Measurements from ENCODE around the gene DSCAML1.

Gene DSCAML1

DNA sequence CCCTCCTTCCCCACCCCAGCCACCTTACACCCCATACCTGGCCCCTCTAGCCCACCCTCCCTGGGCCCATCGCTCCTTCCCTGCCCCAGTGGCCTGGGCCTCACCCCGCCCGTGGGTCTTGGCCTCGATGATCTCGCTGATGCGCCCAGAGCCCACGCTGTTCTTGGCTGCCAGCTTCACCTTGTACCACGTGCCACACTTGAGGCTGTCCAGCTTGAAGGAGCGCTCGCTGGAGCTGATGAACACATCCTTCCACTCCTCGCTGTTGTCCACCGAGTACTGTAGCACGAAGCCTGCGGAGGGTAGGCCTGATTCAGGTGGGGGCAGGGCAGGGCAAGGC, 359.3 kb downstream of the DSCAML1 start:
- Histone ChIP-seq H3K36me3 (no peaks in the 10 kb centered on the region), H3K27me3 (ENCODE audit: insufficient read depth, low read depth, severe bottlenecking) (no peaks in the 10 kb centered on the region), H3K9me3 (ENCODE audit: severe bottlenecking) (no peaks in the 10 kb centered on the region), H3K4me3 (ENCODE audit: low read depth, low read length) (no peak overlapping the region), H3K27ac (no peak overlapping the region)
- no peak for TF ChIP-seq CTCF (IDR thresholded peaks at IDR 0.05; ENCODE audit: low read depth, low read length)
- DNase-seq = no peak

GRCh38 chr11:117437041-117437790, 359.8 kb downstream of the DSCAML1 start:
- no peaks in the 10 kb centered on the region for H3K36me3 ChIP-seq
- no peaks in the 10 kb centered on the region for H3K9me3 ChIP-seq (ENCODE audit: severe bottlenecking)
- no peaks in the 10 kb centered on the region for H3K27me3 ChIP-seq (ENCODE audit: insufficient read depth, low read depth, severe bottlenecking)
- no peak for DNase-seq
- TF ChIP-seq CTCF (IDR thresholded peaks at IDR 0.05; ENCODE audit: low read depth, low read length) = no peak
- H3K27ac ChIP-seq = no peak overlapping the region
- no peak overlapping the region for H3K4me3 ChIP-seq (ENCODE audit: low read depth, low read length)

- H3K27me3 ChIP-seq (ENCODE audit: insufficient read depth, low read depth, severe bottlenecking) = no peaks in the 10 kb centered on the region
- H3K27ac ChIP-seq = no peak overlapping the region
- no peak for DNase-seq
- H3K9me3 ChIP-seq (ENCODE audit: severe bottlenecking) = no peaks in the 10 kb centered on the region
- H3K4me3 ChIP-seq (ENCODE audit: low read depth, low read length) = no peak overlapping the region
- H3K36me3 ChIP-seq = no peaks in the 10 kb centered on the region
- TF ChIP-seq CTCF (IDR thresholded peaks at IDR 0.05; ENCODE audit: low read depth, low read length) = no peak
Observed at GRCh38 chr11:117435326-117435725, 361.7 kb downstream of the DSCAML1 start.

DNA sequence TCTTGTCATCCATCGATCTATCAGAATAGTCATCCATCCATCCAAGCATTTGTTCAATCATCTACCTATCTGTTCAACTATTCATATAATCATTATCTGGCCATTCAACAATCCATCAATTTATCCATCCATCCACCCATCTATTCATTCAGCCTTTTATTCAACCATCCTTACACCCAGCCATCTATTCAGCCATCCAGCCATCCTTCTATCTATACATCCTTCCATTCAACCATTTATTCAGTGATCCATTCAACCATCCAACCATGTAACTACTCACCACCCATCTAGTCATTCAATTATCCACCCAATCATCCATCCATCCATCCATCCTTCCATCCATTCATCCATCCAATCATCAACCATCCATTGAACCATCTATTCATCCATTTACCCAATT, 362.5 kb downstream of the DSCAML1 start:
- H3K27me3 ChIP-seq (ENCODE audit: insufficient read depth, low read depth, severe bottlenecking) = no peaks in the 10 kb centered on the region
- no peak for TF ChIP-seq CTCF (IDR thresholded peaks at IDR 0.05; ENCODE audit: low read depth, low read length)

DNA sequence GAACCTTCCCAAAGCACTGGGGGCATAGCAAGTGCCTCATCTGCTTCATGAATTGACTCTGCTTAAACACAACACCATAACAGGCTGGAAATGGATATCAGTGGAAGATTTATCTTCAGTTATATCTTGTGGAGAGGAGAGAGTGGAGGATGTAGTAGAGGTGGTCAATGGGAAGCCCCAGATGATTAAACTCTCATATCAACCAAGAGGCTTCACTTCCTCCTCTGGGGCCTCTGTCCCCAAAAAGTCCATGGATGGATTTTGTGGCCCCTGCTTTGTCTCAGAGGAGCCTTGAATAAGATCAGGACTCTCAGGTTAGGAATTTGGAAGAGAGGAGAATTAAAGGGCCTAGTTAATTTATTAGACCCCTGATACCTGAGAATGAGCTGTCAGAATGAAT, 363.3 kb downstream of the DSCAML1 start:
- Histone ChIP-seq H3K9me3 (ENCODE audit: severe bottlenecking) (no peaks in the 10 kb centered on the region), H3K27me3 (ENCODE audit: insufficient read depth, low read depth, severe bottlenecking) (no peaks in the 10 kb centered on the region), H3K4me3 (ENCODE audit: low read depth, low read length) (no peak overlapping the region), H3K36me3 (no peaks in the 10 kb centered on the region), H3K27ac (no peak overlapping the region)
- no peak for TF ChIP-seq CTCF (IDR thresholded peaks at IDR 0.05; ENCODE audit: low read depth, low read length)
- DNase-seq = no peak

More for the DNA sequence above, 362.5 kb downstream of the DSCAML1 start:
- H3K27ac ChIP-seq = no peak overlapping the region
- H3K36me3 ChIP-seq = no peaks in the 10 kb centered on the region
- DNase-seq = no peak
- no peak overlapping the region for H3K4me3 ChIP-seq (ENCODE audit: low read depth, low read length)
- H3K9me3 ChIP-seq (ENCODE audit: severe bottlenecking) = no peaks in the 10 kb centered on the region

GRCh38 chr11:117431436-117431835, 365.6 kb downstream of the DSCAML1 start:
- Histone ChIP-seq H3K27me3 (ENCODE audit: insufficient read depth, low read depth, severe bottlenecking) (no peaks in the 10 kb centered on the region), H3K9me3 (ENCODE audit: severe bottlenecking) (no peaks in the 10 kb centered on the region), H3K4me3 (ENCODE audit: low read depth, low read length) (no peak overlapping the region), H3K27ac (no peak overlapping the region), H3K36me3 (no peaks in the 10 kb centered on the region)
- TF ChIP-seq CTCF (IDR thresholded peaks at IDR 0.05; ENCODE audit: low read depth, low read length) = no peak
- no peak for DNase-seq

All from WERI-Rb-1 (cell line).